Measurements from ENCODE around the gene ARHGAP40.
A peak's percentile ranks its signal among the peaks of the same experiment; 100 is the strongest.

ARHGAP40 gene

GRCh38 chr20:38617011-38617829, 15.6 kb downstream of the ARHGAP40 start:
- peak; percentile 86 for FAIRE-seq
- DNase-seq (ENCODE audit: low spot score), result peak; percentile 85

- no peak for DNase-seq (ENCODE audit: low spot score)
- FAIRE-seq, result no peak
These were observed 16.2 kb downstream of the ARHGAP40 start for GRCh38 chr20:38617830-38618196.

GRCh38 chr20:38620441-38620840, 18.8 kb downstream of the ARHGAP40 start:
- DNase-seq (ENCODE audit: low spot score), result no peak
- FAIRE-seq, result no peak

GRCh38 chr20:38623061-38623460, 21.5 kb downstream of the ARHGAP40 start:
- no peak for DNase-seq (ENCODE audit: low spot score)

GRCh38 chr20:38624084-38624483, 22.5 kb downstream of the ARHGAP40 start:
- no peak for DNase-seq (ENCODE audit: low spot score)
- no peak for FAIRE-seq

More at GRCh38 chr20:38623061-38623460, 21.5 kb downstream of the ARHGAP40 start:
- FAIRE-seq, result no peak

GRCh38 chr20:38625896-38626295, 24.3 kb downstream of the ARHGAP40 start:
- DNase-seq (ENCODE audit: low spot score) (no peak), FAIRE-seq (no peak)

- FAIRE-seq, result no peak
- no peak for DNase-seq (ENCODE audit: low spot score)
These were observed 25.5 kb downstream of the ARHGAP40 start for GRCh38 chr20:38626921-38627659.

- DNase-seq (ENCODE audit: low spot score) (no peak), FAIRE-seq (no peak)
These were observed 27.2 kb downstream of the ARHGAP40 start for GRCh38 chr20:38628580-38629470.

GRCh38 chr20:38629979-38630378, 28.4 kb downstream of the ARHGAP40 start:
- DNase-seq (ENCODE audit: low spot score) (no peak), FAIRE-seq (no peak)

GRCh38 chr20:38630727-38631126, 29.1 kb downstream of the ARHGAP40 start:
- FAIRE-seq (no peak), DNase-seq (ENCODE audit: low spot score) (no peak)

- FAIRE-seq, result no peak
- peak; percentile 13 for DNase-seq (ENCODE audit: low spot score)
These were observed 29.8 kb downstream of the ARHGAP40 start for GRCh38 chr20:38631155-38632022.

GRCh38 chr20:38633577-38634093, 32.0 kb downstream of the ARHGAP40 start:
- peak; percentile 33 for FAIRE-seq
- peak; percentile 56 for DNase-seq (ENCODE audit: low spot score)

GRCh38 chr20:38635721-38636288, 34.2 kb downstream of the ARHGAP40 start:
- peak; percentile 11 for DNase-seq (ENCODE audit: low spot score)
- no peak for FAIRE-seq

GRCh38 chr20:38640521-38640920, 38.9 kb downstream of the ARHGAP40 start:
- DNase-seq (ENCODE audit: low spot score), result no peak
- FAIRE-seq, result no peak

- no peak for DNase-seq (ENCODE audit: low spot score)
- no peak for FAIRE-seq
These were observed 40.9 kb downstream of the ARHGAP40 start for GRCh38 chr20:38642498-38642897.

- FAIRE-seq, result no peak
- no peak for DNase-seq (ENCODE audit: low spot score)
These were observed 43.1 kb downstream of the ARHGAP40 start for GRCh38 chr20:38644588-38645260.

- FAIRE-seq (no peak), DNase-seq (ENCODE audit: low spot score) (no peak)
These were observed 43.7 kb downstream of the ARHGAP40 start for GRCh38 chr20:38645351-38645750.

- no peak for FAIRE-seq
- DNase-seq (ENCODE audit: low spot score), result peak; percentile 43
These were observed 44.6 kb downstream of the ARHGAP40 start for GRCh38 chr20:38645980-38646858.

All from RCC 7860 (cell line).